LNCAP (cell line): ENCODE data around the gene CCL27.
A peak's percentile ranks its signal among the peaks of the same experiment; 100 is the strongest.

Experiments used
- CTCF ChIP-seq: fragments of 450-650 bp; IDR thresholded peaks from 2 replicates; pipeline ENCODE4 v1.5.1; 2017; ENCODE audit warnings: mild to moderate bottlenecking

Gene CCL27

GRCh38 chr9:34662526-34663302 lies at the start of gene CCL27:
TSS of gene CCL27 (minus strand) at chr9:34662657. CDS start at chr9:34662633, 24 bp downstream.
- TF ChIP-seq CTCF: no peak

GRCh38 chr9:34712140-34712539 lies 49.7 kb upstream of the CCL27 start:
- TF ChIP-seq CTCF: no peak

GRCh38 chr9:34710023-34710422 lies 47.6 kb upstream of the CCL27 start, which contains the start of gene CCL21:
TSS of gene CCL21 (minus strand) at chr9:34710136. CDS start at chr9:34710066, 70 bp downstream.
- no peak for TF ChIP-seq CTCF

- no peak for TF ChIP-seq CTCF
These were observed 46.9 kb upstream of the CCL27 start for GRCh38 chr9:34709196-34709978.

- TF ChIP-seq CTCF: no peak
These were observed 44.7 kb upstream of the CCL27 start for GRCh38 chr9:34707130-34707529.

- peak; percentile 100 for TF ChIP-seq CTCF
These were observed 39.6 kb upstream of the CCL27 start for GRCh38 chr9:34701769-34702736.
